Muscle of leg (tissue), 11 donors: ENCODE data around the gene HMMR. TPM values are rescaled to one million over a fixed set of nuclear protein-coding genes. Genes with fewer than 3 reads are reported as not detected.
"Not testable (repeated sequence)": the region's sequence is repeated elsewhere in the genome, so short reads cannot be mapped to it uniquely, and the experiment has no call there.

Source experiments
- DNase-seq: peaks from one replicate; pipeline ENCODE4 v3.0.0; 2013
- H3K27ac ChIP-seq: one replicate; pipeline ENCODE4 v1.5.1; 2013; ENCODE audit warnings: mild to moderate bottlenecking, low read length, control low read depth
- H3K27me3 ChIP-seq: one replicate; pipeline ENCODE4 v1.6.1; 2013; ENCODE audit warnings: low read length; ENCODE audit not compliant: control insufficient read depth, insufficient read depth
- H3K36me3 ChIP-seq: one replicate; pipeline ENCODE4 v1.6.1; 2013; ENCODE audit warnings: low read length; ENCODE audit not compliant: control insufficient read depth, insufficient read depth
- H3K4me1 ChIP-seq: one replicate; pipeline ENCODE4 v1.6.1; 2013; ENCODE audit warnings: low read length; ENCODE audit not compliant: control insufficient read depth, insufficient read depth
- H3K4me3 ChIP-seq: one replicate; pipeline ENCODE4 v1.5.1; 2013; ENCODE audit warnings: low read length, control low read depth
- H3K9me3 ChIP-seq: replicated peaks from 2 replicates; pipeline ENCODE4 v1.6.1; 2013; ENCODE audit warnings: low read depth, low read length; ENCODE audit not compliant: control insufficient read depth
- WGBS: methylation state at CpG from one replicate; pipeline ENCODE4 v1.1.5; 2013; ENCODE audit warnings: missing lambda C conversion rate; ENCODE audit not compliant: insufficient coverage; 5-methylcytosine and 5-hydroxymethylcytosine counted together
- polyA plus RNA-seq, 8 donors: library from polyadenylated mRNA; unstranded; fragments of 120-200 nt; gene quantifications; one replicate each; pipeline versions ENCODE4 v1.2.1 to v1.2.3, GENCODE V29; 2013; ENCODE audit warnings: inconsistent platforms in 1 of 8, low replicate concordance in 1 of 8; ENCODE audit not compliant: insufficient read length in 8 of 8, insufficient read depth in 1 of 8
- total RNA-seq: library from RNA; stranded (reverse); fragments of 120-200 nt; gene quantifications from one replicate; pipeline ENCODE4 v1.2.4, GENCODE V29; 2013

The HMMR gene
- total and polyA plus RNA-seq, 9 donors: 7.8 to 13.4 (median 10.7) TPM

DNA sequence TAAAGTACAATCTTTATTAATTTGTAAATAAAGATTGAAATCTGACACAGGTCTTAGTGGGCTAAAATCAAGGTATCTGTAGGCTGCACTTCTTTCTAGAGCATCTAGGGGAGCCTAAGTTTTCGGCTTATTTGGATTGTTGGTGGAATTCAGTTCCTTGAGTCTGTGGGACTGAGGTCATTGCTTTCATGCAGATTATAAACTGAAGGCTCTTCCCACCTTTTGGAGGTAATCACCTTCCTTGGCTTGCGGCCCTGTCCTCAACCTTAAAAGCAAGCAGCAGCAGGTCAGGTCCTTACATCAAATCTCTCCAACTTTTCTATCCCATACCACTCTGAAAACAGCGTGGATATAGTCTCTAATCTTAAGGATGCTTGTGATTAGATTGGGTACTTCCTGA lies 70.8 kb downstream of the HMMR start:
- Histone ChIP-seq H3K4me1 (peaks cover 2% of the 10 kb centered on the region), H3K27ac (no peak overlapping the region), H3K27me3 (no peaks in the 10 kb centered on the region), H3K9me3 (no peaks in the 10 kb centered on the region), H3K36me3 (no peaks in the 10 kb centered on the region), H3K4me3 (no peak overlapping the region)
- no peak for DNase-seq
- no CpG with 5 or more reads among the region's 3 CpGs for whole genome bisulfite sequencing

DNA sequence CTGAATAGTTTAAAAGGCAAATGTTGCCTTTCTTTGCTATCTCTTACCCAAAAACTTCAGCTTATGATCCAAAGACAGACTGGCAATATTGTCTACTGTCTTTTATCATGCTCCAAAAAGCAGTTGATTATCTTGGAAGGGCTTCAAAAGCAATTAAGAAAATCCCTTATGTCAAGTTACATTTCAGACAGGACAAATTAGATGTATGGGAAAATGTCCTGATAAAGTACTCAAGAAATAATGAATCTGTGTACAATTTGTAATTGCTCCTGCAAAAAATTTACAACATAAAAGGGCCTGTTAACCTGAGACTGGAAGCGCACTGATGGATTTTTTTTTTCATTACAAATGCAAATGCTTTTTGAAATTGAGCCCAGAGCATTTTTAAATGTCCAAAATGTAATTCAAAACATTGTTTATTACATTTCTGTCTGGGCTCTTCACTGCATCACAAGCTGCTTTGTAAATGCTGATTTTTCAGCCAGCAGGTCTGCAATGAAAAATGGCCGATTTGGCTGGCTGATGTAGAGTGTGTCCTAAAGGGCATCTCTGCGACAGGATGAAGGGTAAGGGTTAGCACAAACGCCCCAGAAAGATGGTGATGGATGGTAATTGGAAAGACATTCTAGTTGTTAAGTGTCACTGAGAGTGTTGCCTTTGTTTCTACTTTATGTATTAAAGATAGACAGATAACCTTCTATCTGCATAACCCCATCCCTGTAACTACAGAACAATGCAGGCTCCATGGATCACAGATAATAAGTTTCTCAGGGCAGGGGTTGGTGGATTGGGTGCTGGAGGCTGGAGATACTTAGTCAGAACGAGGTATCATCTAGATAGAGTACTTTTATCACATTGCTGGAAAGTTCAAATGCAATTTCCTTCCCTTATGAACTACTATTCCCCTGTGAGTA lies 72.0 kb downstream of the HMMR start:
- no peaks in the 10 kb centered on the region for H3K9me3 ChIP-seq
- no peaks in the 10 kb centered on the region for H3K27me3 ChIP-seq
- H3K4me1 ChIP-seq: peaks cover 2% of the 10 kb centered on the region
- peak; percentile 49 for DNase-seq
- WGBS: 57% methylated on average over 1 of the region's 5 CpGs
- no peak overlapping the region for H3K27ac ChIP-seq
- H3K36me3 ChIP-seq: no peaks in the 10 kb centered on the region
- no peak overlapping the region for H3K4me3 ChIP-seq

- no peaks in the 10 kb centered on the region for H3K9me3 ChIP-seq
- H3K36me3 ChIP-seq: no peaks in the 10 kb centered on the region
- no peaks in the 10 kb centered on the region for H3K27me3 ChIP-seq
- H3K4me1 ChIP-seq: peaks cover 2% of the 10 kb centered on the region
- no peak overlapping the region for H3K4me3 ChIP-seq
- WGBS: 17% methylated on average over 1 of the region's 2 CpGs
- peak; percentile 50 for DNase-seq
- H3K27ac ChIP-seq: no peak overlapping the region
Observed at GRCh38 chr5:163533223-163533622, 72.8 kb downstream of the HMMR start.

DNA sequence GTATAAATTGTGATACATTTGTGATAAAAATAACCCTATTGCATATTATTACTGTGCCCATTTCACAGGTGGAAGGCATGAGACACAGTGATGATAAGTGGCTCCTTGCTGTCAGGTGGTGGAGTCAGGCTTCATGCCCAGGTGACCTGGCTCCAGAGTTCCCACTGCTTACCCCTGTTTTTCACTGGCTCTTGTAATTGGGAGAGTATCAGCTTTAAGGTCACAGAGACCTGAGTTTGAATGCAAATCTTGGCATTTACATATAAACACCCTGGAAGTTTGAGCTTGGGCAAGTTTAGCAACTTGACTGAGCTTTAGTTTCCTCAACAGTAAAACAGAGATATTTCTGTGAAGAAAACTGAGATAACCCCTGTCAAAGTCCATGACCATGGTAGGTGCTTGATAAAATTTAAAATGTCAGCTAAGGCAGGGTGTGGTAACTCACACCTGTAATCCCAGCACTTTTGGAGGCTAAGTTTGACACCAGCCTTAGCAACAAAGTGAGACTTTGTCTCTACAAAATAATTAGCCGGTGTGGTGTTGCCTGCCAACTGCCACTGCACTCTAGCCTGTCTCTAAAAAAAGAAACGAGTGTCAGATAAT lies 74.2 kb downstream of the HMMR start:
- no CpG with 5 or more reads among the region's 2 CpGs for WGBS
- no peaks in the 10 kb centered on the region for H3K27me3 ChIP-seq
- no peak overlapping the region for H3K4me3 ChIP-seq
- no peak overlapping the region for H3K27ac ChIP-seq
- H3K4me1 ChIP-seq: peaks cover 2% of the 10 kb centered on the region
- DNase-seq: no peak
- no peaks in the 10 kb centered on the region for H3K9me3 ChIP-seq
- H3K36me3 ChIP-seq: no peaks in the 10 kb centered on the region

DNA sequence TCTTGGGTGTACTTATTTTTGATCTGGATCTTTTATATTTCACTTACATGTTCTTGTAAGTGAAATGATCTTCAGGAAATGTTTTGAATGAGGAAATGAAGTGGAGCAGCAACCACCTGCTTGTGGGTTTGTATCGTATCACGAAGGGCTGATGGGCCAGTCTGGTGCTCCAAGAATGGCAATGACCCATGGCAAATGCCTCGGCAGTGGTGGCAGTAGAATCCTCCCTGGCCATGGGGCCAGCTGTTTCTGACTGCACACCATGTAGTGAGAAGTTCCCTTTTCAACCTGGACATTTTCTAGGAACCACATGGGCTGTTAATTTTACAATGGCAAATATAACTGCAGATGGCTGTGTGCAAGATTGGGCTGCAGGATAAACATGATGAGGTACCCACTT lies 74.9 kb downstream of the HMMR start:
- no peak for DNase-seq
- 79% methylated on average over 3 of the region's 3 CpGs for WGBS
- H3K4me3 ChIP-seq: no peak overlapping the region
- H3K27me3 ChIP-seq: no peaks in the 10 kb centered on the region
- H3K36me3 ChIP-seq: no peaks in the 10 kb centered on the region
- no peak overlapping the region for H3K27ac ChIP-seq
- peaks cover 2% of the 10 kb centered on the region for H3K4me1 ChIP-seq
- no peaks in the 10 kb centered on the region for H3K9me3 ChIP-seq

- not testable (repeated sequence) for H3K9me3 ChIP-seq, H3K27me3 ChIP-seq
- no CpG with 5 or more reads among the region's 3 CpGs for WGBS
Observed at GRCh38 chr5:163536442-163536841, 76.0 kb downstream of the HMMR start.

DNA sequence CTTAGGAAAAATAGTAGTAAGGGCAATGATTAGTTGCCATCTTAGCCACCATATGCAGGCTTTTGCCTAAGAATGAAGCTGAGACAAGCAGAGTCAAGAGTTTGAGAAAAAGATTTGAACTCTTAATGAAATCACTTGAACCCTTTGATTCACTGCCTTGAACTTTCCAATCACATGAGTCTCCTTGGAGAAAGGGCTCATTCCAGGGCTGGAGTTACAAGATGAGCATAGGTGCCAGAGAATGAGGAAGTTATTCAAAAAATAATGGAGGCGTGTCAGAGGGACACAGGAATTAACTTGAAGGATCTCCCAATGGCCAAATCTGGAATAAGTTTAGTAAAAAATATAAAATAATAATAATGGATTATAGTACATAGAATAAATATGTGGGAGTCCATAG lies 80.3 kb downstream of the HMMR start:
- Histone ChIP-seq H3K27ac (no peak overlapping the region), H3K36me3 (no peaks in the 10 kb centered on the region), H3K4me1 (no peaks in the 10 kb centered on the region), H3K9me3 (no peaks in the 10 kb centered on the region), H3K27me3 (no peaks in the 10 kb centered on the region), H3K4me3 (no peak overlapping the region)
- no CpG with 5 or more reads among the region's 1 CpG for WGBS
- DNase-seq: no peak

More at GRCh38 chr5:163536442-163536841, 76.0 kb downstream of the HMMR start:
- H3K4me3 ChIP-seq, H3K27ac ChIP-seq, H3K4me1 ChIP-seq, H3K36me3 ChIP-seq, DNase-seq: not testable (repeated sequence)

Other genes with a start within 250 kb of the HMMR start
- gene CCNG1, start 23.0 kb upstream of the HMMR start, total RNA-seq: 342 TPM
- 100 to 1,000 TPM; 194 to 376 (median 267) TPM for gene CCNG1, start 23.0 kb upstream of the HMMR start, polyA plus RNA-seq
- 24.3 TPM for gene NUDCD2, start 530 bp upstream of the HMMR start, total RNA-seq
- 10 to 100 TPM; 39.3 to 45.0 (median 42.2) TPM for gene NUDCD2, start 530 bp upstream of the HMMR start, polyA plus RNA-seq
- gene MAT2B, start 45.0 kb downstream of the HMMR start, total RNA-seq: 34.8 TPM
- 10 to 100 TPM; 48.8 to 56.8 (median 51.1) TPM for gene MAT2B, start 45.0 kb downstream of the HMMR start, polyA plus RNA-seq